GM19455 (cell line): ENCODE data around the gene SPOUT1.
"Not testable (repeated sequence)": the region's sequence is repeated elsewhere in the genome, so short reads cannot be mapped to it uniquely, and the experiment has no call there.

Experiments used
- ATAC-seq: cut with Tn5 transposase; IDR thresholded peaks from one replicate; pipeline ENCODE4 v1.9.1; 2021; ENCODE audit not compliant: unreplicated experiment

SPOUT1 gene

GRCh38 chr9:128810873-128811272 lies 18.7 kb downstream of the SPOUT1 start:
- no peak for ATAC-seq

GRCh38 chr9:128809831-128810230 lies 19.8 kb downstream of the SPOUT1 start:
- no peak for ATAC-seq

- ATAC-seq, result no peak
Measured at GRCh38 chr9:128809036-128809599, 20.5 kb downstream of the SPOUT1 start.

- no peak for ATAC-seq
Measured at GRCh38 chr9:128808543-128808942, 21.1 kb downstream of the SPOUT1 start.

- no peak for ATAC-seq
Measured at GRCh38 chr9:128807827-128808226, 21.8 kb downstream of the SPOUT1 start.

- ATAC-seq, result no peak
Measured at GRCh38 chr9:128805661-128806060, 23.9 kb downstream of the SPOUT1 start.

- ATAC-seq, result no peak
Measured at GRCh38 chr9:128802482-128802881, 27.1 kb downstream of the SPOUT1 start.

GRCh38 chr9:128800061-128800460 lies 29.5 kb downstream of the SPOUT1 start:
- no peak for ATAC-seq

GRCh38 chr9:128798896-128799295 lies 30.7 kb downstream of the SPOUT1 start:
- ATAC-seq, result no peak

- ATAC-seq, result not testable (repeated sequence)
Measured at GRCh38 chr9:128794961-128795360, 34.6 kb downstream of the SPOUT1 start.

GRCh38 chr9:128792978-128793686 lies 36.5 kb downstream of the SPOUT1 start:
- no peak for ATAC-seq

- ATAC-seq, result no peak
Measured at GRCh38 chr9:128792134-128792533, 37.5 kb downstream of the SPOUT1 start.

- no peak for ATAC-seq
Measured at GRCh38 chr9:128790536-128790935, 39.1 kb downstream of the SPOUT1 start.

GRCh38 chr9:128788445-128788844 lies 41.1 kb downstream of the SPOUT1 start:
- ATAC-seq, result no peak

- no peak for ATAC-seq
Measured at GRCh38 chr9:128787659-128788058, 41.9 kb downstream of the SPOUT1 start.

GRCh38 chr9:128786681-128787601 lies 42.7 kb downstream of the SPOUT1 start, which contains the start of gene TBC1D13:
TBC1D13 (plus strand) TSS chr9:128787253; CDS start chr9:128787354, 101 bp downstream.
- ATAC-seq, result peak; percentile 85

GRCh38 chr9:128785427-128785826 lies 44.2 kb downstream of the SPOUT1 start:
- ATAC-seq, result no peak

- no peak for ATAC-seq
Measured at GRCh38 chr9:128782669-128783068, 46.9 kb downstream of the SPOUT1 start.

- no peak for ATAC-seq
Measured at GRCh38 chr9:128781187-128782070, 48.2 kb downstream of the SPOUT1 start.

GRCh38 chr9:128780093-128780492 lies 49.5 kb downstream of the SPOUT1 start:
- ATAC-seq, result not testable (repeated sequence)

GRCh38 chr9:128774804-128775203 lies 54.8 kb downstream of the SPOUT1 start:
- ATAC-seq, result no peak
